Stimulated activated CD4-positive, alpha-beta T cell treated with anti-CD3 and anti-CD28 coated beads, Interleukin-4, amount 100 ng/mL, for 4 hours (primary cell): ENCODE measurements around the gene PYGB.

Source experiments
- DNase-seq, 2 experiments: peaks; one replicate each; pipeline ENCODE4 v3.0.0-alpha.2; 2020

PYGB gene

GRCh38 chr20:25271486-25272222 is 23.8 kb downstream of the PYGB start:
- DNase-seq: no peak

GRCh38 chr20:25272223-25273000 is 24.5 kb downstream of the PYGB start:
- DNase-seq: no peak

GRCh38 chr20:25273046-25273445 is 25.2 kb downstream of the PYGB start:
- DNase-seq: no peak

GRCh38 chr20:25273541-25274358 is 25.9 kb downstream of the PYGB start:
- no peak for DNase-seq

- no peak for DNase-seq
Measured at GRCh38 chr20:25274481-25274880, 26.6 kb downstream of the PYGB start.

- no peak for DNase-seq
Measured at GRCh38 chr20:25274891-25275812, 27.3 kb downstream of the PYGB start.

- no peak for DNase-seq
Measured at GRCh38 chr20:25275813-25276532, 28.1 kb downstream of the PYGB start.

GRCh38 chr20:25276533-25277050 is 28.7 kb downstream of the PYGB start:
- no peak for DNase-seq

GRCh38 chr20:25277051-25277801 is 29.3 kb downstream of the PYGB start:
- DNase-seq: no peak

GRCh38 chr20:25277941-25278521 is 30.1 kb downstream of the PYGB start:
- no peak for DNase-seq

- no peak for DNase-seq
Measured at GRCh38 chr20:25278636-25279361, 30.9 kb downstream of the PYGB start.

- DNase-seq: no peak
Measured at GRCh38 chr20:25279403-25279802, 31.5 kb downstream of the PYGB start.

GRCh38 chr20:25280051-25280573 is 32.2 kb downstream of the PYGB start:
- no peak for DNase-seq

GRCh38 chr20:25280574-25281535 is 33.0 kb downstream of the PYGB start:
- DNase-seq: no peak

GRCh38 chr20:25281541-25281991 is 33.7 kb downstream of the PYGB start:
- no peak for DNase-seq

GRCh38 chr20:25282034-25282781 is 34.3 kb downstream of the PYGB start:
- no peak for DNase-seq

- DNase-seq: no peak
Measured at GRCh38 chr20:25282796-25283195, 34.9 kb downstream of the PYGB start.
